Heart left ventricle (tissue), 13 donors: Measurements from ENCODE around the gene BIRC5.

Source experiments
- CTCF ChIP-seq, 12 donors: fragments of 200-600 bp; sonication (generic) in 4 of 12; IDR thresholded peaks; one replicate each; pipeline versions ENCODE4 v1.5.0 to v1.8.0; 2018 to 2022; ENCODE audit warnings: antibody characterized with exemption in 12 of 12, mild to moderate bottlenecking in 5 of 12
- POLR2A ChIP-seq, 2 donors: fragments of 450-650 bp; IDR thresholded peaks; one replicate each; pipeline ENCODE4 v1.6.1; 2017; ENCODE audit warnings: antibody characterized with exemption in 2 of 2, mild to moderate bottlenecking in 2 of 2, moderate library complexity in 2 of 2
- donor health status: ischemic (EF 13 %, LVEDD 7.1; RV severe dilation, severe dysfunction).
- donor health status: DM: no; HTN: yes; CAD: no.
- donor health status: DM: no; HTN: no; CAD: no.
- donor health status: ischemic (EF 25% LVEDD 6.9; RV normal size, moderate dysfunction).
- donor health status: ischemic (EF 25% LVEDD 5.7; RV mildly dilated, moderate dysfunction).
- donor health status: ischemic (EF 35%, LVEDD 5.7; RV mildly dilated, moderate dysfunction).
- donor health status: nonischemic (EF 11% LVEDD 7.7; RV severe dilation, severe dysfunction).
- donor health status: DM: yes; HTN: yes; CAD: no.
- donor health status: PGD.
- donor health status: ischemic (EF 29% LVEDD 5.4; RV normal size, mild dysfunction).
- donor health status: nonischemic (EF 23%, LVEDD 6.1; RV moderate dilation, normal function).

DNA sequence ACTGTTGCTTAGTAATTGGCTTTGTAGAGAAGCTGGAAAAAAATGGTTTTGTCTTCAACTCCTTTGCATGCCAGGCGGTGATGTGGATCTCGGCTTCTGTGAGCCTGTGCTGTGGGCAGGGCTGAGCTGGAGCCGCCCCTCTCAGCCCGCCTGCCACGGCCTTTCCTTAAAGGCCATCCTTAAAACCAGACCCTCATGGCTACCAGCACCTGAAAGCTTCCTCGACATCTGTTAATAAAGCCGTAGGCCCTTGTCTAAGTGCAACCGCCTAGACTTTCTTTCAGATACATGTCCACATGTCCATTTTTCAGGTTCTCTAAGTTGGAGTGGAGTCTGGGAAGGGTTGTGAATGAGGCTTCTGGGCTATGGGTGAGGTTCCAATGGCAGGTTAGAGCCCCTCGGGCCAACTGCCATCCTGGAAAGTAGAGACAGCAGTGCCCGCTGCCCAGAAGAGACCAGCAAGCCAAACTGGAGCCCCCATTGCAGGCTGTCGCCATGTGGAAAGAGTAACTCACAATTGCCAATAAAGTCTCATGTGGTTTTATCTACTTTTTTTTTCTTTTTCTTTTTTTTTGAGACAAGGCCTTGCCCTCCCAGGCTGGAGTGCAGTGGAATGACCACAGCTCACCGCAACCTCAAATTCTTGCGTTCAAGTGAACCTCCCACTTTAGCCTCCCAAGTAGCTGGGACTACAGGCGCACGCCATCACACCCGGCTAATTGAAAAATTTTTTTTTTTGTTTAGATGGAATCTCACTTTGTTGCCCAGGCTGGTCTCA is 11.2 kb downstream of the BIRC5 start:
- no peak for TF ChIP-seq CTCF (IDR thresholded peaks at IDR 0.05)
- no peak for TF ChIP-seq POLR2A (IDR thresholded peaks at IDR 0.05)
